Measurements from ENCODE around the gene TMTC4. TPM values are rescaled to one million over a fixed set of nuclear protein-coding genes. Genes with fewer than 3 reads are reported as not detected.

Gene TMTC4, protein sequence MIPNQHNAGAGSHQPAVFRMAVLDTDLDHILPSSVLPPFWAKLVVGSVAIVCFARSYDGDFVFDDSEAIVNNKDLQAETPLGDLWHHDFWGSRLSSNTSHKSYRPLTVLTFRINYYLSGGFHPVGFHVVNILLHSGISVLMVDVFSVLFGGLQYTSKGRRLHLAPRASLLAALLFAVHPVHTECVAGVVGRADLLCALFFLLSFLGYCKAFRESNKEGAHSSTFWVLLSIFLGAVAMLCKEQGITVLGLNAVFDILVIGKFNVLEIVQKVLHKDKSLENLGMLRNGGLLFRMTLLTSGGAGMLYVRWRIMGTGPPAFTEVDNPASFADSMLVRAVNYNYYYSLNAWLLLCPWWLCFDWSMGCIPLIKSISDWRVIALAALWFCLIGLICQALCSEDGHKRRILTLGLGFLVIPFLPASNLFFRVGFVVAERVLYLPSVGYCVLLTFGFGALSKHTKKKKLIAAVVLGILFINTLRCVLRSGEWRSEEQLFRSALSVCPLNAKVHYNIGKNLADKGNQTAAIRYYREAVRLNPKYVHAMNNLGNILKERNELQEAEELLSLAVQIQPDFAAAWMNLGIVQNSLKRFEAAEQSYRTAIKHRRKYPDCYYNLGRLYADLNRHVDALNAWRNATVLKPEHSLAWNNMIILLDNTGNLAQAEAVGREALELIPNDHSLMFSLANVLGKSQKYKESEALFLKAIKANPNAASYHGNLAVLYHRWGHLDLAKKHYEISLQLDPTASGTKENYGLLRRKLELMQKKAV
- polyA plus RNA-seq (2011; rRNA removed) = 17.5 and 19.2 TPM in 2 replicates
- polyA plus RNA-seq (2012; cell fraction: cytosol; rRNA removed) = 11.2 and 14.0 TPM in 2 replicates
- polyA plus RNA-seq (2012; cell fraction: nucleus; rRNA removed) = 18.4 and 23.3 TPM in 2 replicates
- 10.7 to 15.6 TPM (median 13.8 TPM) in 3 replicates for polyA plus RNA-seq (2017; fragmentation: RNase III; extraction: RNeasy Plus Mini Kit Qiagen cat#74134 plus additional on column Dnase treatment)
- polyA minus RNA-seq (2011; rRNA and poly(A)+ RNA removed) = 19.2 and 21.1 TPM in 2 replicates

DNA sequence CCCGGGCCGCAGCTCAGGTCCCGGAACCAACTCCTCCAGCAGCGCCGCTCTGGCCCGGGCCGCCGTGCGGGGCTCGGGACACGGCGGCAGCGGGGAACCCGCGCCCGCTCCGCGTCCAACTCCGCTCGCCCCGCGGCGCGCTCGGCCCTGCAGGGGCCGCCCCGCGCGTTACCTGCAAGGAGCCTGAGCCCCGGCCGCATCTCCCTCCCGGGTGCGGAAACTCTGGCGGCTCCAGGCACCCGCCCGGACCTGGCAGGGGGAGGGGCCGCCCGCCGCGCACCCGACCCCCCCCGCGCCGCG is at the start of gene TMTC4:
TMTC4 (minus strand) TSS at position 224 of the 300 bp plus-strand sequence. CDS start 4,433 bp downstream, outside the sequence.
- no peak for FAIRE-seq
- peak within 1 kb of the TSS; percentile 92 to 98 for H3K27ac ChIP-seq
- H3K9me3 ChIP-seq = no peaks in the 10 kb centered on the region
- WGBS (ENCODE audit: missing lambda C conversion rate) = no CpG with 5 or more reads among the region's 45 CpGs
- peak within 1 kb of the TSS; percentile 73 for H3K4me3 ChIP-seq
- H3K4me1 ChIP-seq = peaks cover 10% of the 10 kb centered on the region; the same call in 2 of the 3 replicates
- H3K4me2 ChIP-seq = peak within 1 kb of the TSS; percentile 89
- ATAC-seq = peak; percentile 33 to 60
- DNase-seq (ENCODE audit: low read depth in 1 of 2, low spot score in 1 of 2) = no peak
- TF ChIP-seq EP300 (IDR thresholded peaks at IDR 0.05) = no peak
- no peak for TF ChIP-seq RNF2 (IDR thresholded peaks at IDR 0.05; ENCODE audit: borderline replicate concordance, low read depth)
- TF ChIP-seq, protein P1, sequence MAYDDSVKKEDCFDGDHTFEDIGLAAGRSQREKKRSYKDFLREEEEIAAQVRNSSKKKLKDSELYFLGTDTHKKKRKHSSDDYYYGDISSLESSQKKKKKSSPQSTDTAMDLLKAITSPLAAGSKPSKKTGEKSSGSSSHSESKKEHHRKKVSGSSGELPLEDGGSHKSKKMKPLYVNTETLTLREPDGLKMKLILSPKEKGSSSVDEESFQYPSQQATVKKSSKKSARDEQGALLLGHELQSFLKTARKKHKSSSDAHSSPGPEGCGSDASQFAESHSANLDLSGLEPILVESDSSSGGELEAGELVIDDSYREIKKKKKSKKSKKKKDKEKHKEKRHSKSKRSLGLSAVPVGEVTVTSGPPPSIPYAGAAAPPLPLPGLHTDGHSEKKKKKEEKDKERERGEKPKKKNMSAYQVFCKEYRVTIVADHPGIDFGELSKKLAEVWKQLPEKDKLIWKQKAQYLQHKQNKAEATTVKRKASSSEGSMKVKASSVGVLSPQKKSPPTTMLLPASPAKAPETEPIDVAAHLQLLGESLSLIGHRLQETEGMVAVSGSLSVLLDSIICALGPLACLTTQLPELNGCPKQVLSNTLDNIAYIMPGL (CRISPR knock-in tag; IDR thresholded peaks at IDR 0.05; ENCODE audit: borderline replicate concordance) = no peak
- TF ChIP-seq RFX5 (IDR thresholded peaks at IDR 0.05) = no peak
- CTCF ChIA-PET = interaction anchor here (0.5 to 2.1 kb wide), 2 partner anchors 10 to 638 kb away, joined by 4 to 15 read pairs; no protein-coding TSS in a partner anchor
- POLR2A ChIA-PET = interaction anchor here (0.5 to 1.6 kb wide), 5 partner anchors 8 to 1028 kb away, joined by 3 to 13 read pairs (median 6); partner anchors contain the start of gene ZIC2

DNA sequence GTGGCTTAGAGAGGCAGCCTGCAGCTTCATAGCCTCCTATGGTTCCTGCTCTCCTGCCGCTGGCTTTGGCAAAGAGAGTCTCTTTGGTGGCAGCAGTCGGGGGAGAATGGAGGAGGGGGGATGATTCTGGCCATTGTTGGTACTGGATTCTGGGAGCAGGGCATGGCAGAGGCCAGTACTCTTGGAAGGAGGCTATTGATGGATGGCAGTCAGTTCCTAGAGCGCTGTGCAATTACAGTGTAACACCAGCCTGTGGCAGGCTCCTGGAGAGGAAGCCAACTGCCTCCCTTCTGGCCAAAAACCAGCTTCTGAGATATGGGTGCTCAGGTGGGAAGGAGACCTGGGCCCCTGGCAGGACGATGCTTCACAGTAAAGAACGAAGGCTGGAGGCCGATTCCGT is 47.9 kb upstream of the TMTC4 start:
- ATAC-seq (peak; percentile 54 to 56; a peak in 3 of 6 replicates), FAIRE-seq (no peak), DNase-seq (ENCODE audit: low read depth in 1 of 2, low spot score in 1 of 2) (peak in 1 of 2 experiments; percentile 1)
- H3K27ac ChIP-seq = no peak overlapping the region
- no peaks in the 10 kb centered on the region for H3K4me1 ChIP-seq
- ChIA-PET CTCF (interaction anchor here (0.8 to 1.6 kb wide), 7 partner anchors 10 to 1124 kb away, joined by 3 to 5 read pairs (median 3); no protein-coding TSS in a partner anchor), POLR2A (no interaction called here)
- 58% methylated on average over 6 of the region's 7 CpGs for WGBS (ENCODE audit: missing lambda C conversion rate)
- no peak overlapping the region for H3K4me3 ChIP-seq
- no peak overlapping the region for H3K4me2 ChIP-seq
- H3K9me3 ChIP-seq = no peaks in the 10 kb centered on the region
- TF ChIP-seq, protein P2, sequence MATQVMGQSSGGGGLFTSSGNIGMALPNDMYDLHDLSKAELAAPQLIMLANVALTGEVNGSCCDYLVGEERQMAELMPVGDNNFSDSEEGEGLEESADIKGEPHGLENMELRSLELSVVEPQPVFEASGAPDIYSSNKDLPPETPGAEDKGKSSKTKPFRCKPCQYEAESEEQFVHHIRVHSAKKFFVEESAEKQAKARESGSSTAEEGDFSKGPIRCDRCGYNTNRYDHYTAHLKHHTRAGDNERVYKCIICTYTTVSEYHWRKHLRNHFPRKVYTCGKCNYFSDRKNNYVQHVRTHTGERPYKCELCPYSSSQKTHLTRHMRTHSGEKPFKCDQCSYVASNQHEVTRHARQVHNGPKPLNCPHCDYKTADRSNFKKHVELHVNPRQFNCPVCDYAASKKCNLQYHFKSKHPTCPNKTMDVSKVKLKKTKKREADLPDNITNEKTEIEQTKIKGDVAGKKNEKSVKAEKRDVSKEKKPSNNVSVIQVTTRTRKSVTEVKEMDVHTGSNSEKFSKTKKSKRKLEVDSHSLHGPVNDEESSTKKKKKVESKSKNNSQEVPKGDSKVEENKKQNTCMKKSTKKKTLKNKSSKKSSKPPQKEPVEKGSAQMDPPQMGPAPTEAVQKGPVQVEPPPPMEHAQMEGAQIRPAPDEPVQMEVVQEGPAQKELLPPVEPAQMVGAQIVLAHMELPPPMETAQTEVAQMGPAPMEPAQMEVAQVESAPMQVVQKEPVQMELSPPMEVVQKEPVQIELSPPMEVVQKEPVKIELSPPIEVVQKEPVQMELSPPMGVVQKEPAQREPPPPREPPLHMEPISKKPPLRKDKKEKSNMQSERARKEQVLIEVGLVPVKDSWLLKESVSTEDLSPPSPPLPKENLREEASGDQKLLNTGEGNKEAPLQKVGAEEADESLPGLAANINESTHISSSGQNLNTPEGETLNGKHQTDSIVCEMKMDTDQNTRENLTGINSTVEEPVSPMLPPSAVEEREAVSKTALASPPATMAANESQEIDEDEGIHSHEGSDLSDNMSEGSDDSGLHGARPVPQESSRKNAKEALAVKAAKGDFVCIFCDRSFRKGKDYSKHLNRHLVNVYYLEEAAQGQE (IDR thresholded peaks at IDR 0.05) = no peak
- TF ChIP-seq, protein P3, sequence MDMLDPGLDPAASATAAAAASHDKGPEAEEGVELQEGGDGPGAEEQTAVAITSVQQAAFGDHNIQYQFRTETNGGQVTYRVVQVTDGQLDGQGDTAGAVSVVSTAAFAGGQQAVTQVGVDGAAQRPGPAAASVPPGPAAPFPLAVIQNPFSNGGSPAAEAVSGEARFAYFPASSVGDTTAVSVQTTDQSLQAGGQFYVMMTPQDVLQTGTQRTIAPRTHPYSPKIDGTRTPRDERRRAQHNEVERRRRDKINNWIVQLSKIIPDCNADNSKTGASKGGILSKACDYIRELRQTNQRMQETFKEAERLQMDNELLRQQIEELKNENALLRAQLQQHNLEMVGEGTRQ (IDR thresholded peaks at IDR 0.05) = no peak
- TF ChIP-seq ZC3H11A (IDR thresholded peaks at IDR 0.05) (no peak), KDM5A (IDR thresholded peaks at IDR 0.05) (no peak), PHF8 (IDR thresholded peaks at IDR 0.05; ENCODE audit: borderline replicate concordance, low read depth) (no peak), FOSL2 (IDR thresholded peaks at IDR 0.05) (no peak), FOSL2 (CRISPR knock-in tag; IDR thresholded peaks at IDR 0.05) (no peak), GATA3 (IDR thresholded peaks at IDR 0.05; ENCODE audit: borderline replicate concordance) (no peak), CBX8 (IDR thresholded peaks at IDR 0.05) (no peak), EHMT2 (IDR thresholded peaks at IDR 0.05; ENCODE audit: low read depth) (no peak), POLR2A (IDR thresholded peaks at IDR 0.05; ENCODE audit: low read length) (no peak), SMC3 (IDR thresholded peaks at IDR 0.05) (no peak)
- TF ChIP-seq, protein P4, sequence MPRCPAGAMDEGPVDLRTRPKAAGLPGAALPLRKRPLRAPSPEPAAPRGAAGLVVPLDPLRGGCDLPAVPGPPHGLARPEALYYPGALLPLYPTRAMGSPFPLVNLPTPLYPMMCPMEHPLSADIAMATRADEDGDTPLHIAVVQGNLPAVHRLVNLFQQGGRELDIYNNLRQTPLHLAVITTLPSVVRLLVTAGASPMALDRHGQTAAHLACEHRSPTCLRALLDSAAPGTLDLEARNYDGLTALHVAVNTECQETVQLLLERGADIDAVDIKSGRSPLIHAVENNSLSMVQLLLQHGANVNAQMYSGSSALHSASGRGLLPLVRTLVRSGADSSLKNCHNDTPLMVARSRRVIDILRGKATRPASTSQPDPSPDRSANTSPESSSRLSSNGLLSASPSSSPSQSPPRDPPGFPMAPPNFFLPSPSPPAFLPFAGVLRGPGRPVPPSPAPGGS (IDR thresholded peaks at IDR 0.05) = no peak
- TF ChIP-seq, protein P5, sequence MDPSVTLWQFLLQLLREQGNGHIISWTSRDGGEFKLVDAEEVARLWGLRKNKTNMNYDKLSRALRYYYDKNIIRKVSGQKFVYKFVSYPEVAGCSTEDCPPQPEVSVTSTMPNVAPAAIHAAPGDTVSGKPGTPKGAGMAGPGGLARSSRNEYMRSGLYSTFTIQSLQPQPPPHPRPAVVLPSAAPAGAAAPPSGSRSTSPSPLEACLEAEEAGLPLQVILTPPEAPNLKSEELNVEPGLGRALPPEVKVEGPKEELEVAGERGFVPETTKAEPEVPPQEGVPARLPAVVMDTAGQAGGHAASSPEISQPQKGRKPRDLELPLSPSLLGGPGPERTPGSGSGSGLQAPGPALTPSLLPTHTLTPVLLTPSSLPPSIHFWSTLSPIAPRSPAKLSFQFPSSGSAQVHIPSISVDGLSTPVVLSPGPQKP (IDR thresholded peaks at IDR 0.05; ENCODE audit: low read depth, low read length) = no peak
- TF ChIP-seq, protein P6, sequence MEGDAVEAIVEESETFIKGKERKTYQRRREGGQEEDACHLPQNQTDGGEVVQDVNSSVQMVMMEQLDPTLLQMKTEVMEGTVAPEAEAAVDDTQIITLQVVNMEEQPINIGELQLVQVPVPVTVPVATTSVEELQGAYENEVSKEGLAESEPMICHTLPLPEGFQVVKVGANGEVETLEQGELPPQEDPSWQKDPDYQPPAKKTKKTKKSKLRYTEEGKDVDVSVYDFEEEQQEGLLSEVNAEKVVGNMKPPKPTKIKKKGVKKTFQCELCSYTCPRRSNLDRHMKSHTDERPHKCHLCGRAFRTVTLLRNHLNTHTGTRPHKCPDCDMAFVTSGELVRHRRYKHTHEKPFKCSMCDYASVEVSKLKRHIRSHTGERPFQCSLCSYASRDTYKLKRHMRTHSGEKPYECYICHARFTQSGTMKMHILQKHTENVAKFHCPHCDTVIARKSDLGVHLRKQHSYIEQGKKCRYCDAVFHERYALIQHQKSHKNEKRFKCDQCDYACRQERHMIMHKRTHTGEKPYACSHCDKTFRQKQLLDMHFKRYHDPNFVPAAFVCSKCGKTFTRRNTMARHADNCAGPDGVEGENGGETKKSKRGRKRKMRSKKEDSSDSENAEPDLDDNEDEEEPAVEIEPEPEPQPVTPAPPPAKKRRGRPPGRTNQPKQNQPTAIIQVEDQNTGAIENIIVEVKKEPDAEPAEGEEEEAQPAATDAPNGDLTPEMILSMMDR (IDR thresholded peaks at IDR 0.05) = no peak
- TF ChIP-seq, protein P7, sequence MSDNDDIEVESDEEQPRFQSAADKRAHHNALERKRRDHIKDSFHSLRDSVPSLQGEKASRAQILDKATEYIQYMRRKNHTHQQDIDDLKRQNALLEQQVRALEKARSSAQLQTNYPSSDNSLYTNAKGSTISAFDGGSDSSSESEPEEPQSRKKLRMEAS (IDR thresholded peaks at IDR 0.05) = no peak
